IPS DF 4.7 (cell line): Measurements from ENCODE around the gene RNF144A.

Source experiments
- DNase-seq: peaks from one replicate; pipeline ENCODE4 v3.0.0-alpha.2; 2013; ENCODE audit warnings: low spot score; ENCODE audit errors: extremely low read depth

The RNF144A gene

DNA sequence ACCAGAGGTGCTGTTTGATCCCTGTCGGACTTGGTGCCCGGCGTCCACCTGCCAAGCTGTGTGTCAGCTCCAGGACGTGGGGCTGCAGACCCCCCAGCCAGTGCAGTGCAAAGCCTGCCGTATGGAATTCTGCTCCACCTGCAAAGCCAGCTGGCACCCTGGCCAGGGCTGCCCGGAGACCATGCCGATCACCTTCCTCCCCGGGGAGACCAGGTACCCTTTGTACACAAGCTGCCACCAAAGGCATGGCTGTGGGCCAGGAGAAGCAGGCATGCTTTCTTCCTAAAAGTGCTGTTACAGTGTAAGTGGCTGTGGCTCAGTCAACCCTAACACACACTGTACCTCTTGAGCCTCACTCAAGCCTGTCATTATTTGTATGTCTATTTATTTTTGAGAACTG is 103.3 kb downstream of the RNF144A start:
- DNase-seq = no peak

DNA sequence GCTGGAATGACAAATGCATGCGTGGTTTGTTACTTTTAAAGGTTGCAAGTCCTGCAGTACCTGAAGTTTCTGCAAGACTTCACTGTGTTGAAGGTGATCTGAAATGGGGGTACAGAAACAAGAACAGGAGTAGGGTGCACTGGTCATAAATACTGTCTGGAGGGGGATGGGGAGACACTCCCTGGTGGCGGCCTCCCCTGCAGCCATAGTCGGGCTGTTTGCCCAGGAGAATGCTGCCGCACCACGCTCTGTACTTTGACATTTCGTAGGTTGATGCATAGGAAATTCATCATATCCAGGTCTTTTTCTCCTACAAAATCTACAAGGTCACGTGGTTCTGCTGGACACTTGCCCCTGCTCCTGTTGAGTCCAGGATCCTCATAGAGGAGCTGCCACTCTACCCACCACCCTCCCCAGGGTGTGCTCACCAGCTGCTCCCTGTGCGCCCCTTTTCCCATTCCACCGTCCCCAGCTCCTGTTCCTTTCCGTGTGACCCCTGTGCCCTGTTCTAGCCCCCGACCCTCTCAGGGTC is 103.8 kb downstream of the RNF144A start:
- no peak for DNase-seq

DNA sequence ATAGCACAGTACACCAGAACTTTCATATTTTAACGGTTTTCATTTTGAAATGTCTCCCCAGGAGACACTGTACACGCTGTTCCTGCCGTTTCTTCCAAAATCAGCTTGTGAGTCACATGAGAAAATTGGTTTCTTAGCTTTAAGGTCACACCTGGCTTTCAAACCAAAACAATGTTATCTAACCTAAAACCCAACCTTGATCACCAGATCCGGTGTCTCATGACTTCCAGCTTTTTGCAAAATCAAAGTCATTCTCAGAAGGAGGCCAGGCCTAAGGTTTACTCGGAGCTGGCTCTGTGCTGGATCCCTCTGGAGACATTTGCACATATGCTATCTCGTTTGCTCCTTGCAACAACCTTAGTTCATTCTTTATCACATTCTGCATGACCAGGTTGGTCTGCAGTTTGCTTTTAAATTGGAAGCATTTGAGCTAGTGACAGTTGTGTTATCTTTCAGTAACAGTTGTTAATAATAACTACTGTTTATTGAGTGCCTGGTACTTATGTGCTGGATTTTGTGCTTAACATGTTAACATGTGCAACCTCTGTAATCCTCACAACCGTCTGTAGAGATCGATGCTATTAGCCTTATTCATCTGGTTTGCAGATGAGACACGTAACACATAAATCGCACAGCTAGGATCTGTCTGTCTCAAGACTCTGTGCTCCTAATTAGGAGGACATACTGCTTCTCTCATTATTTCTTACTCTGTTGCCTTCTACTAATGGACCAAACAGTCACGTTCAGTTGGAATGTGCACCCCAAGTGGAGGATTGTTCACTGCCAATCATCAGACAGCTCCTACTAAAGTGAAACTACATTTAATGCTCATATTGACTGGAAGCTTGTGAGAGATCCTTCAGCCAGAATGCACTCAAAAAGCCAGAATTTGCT is 105.5 kb downstream of the RNF144A start:
- no peak for DNase-seq

DNA sequence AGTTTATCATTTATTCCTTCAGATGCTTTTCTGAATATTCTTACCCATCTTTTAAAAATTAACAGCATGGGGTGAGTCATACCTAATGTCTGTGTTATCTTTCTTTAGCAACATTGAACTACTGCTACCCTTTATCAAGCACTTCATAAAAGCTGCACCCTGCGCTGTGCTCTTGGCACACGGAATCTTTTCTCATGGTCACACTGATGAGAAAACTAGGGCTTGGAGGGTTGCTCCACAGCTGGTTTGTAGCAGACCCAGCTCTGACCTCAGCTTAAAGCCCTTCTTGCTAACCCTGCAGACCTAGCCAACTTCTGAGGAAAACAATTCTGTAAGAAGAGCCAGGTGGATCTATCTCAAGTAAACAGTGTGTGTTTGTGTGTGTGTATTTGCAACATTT is 106.3 kb downstream of the RNF144A start:
- DNase-seq = no peak

DNA sequence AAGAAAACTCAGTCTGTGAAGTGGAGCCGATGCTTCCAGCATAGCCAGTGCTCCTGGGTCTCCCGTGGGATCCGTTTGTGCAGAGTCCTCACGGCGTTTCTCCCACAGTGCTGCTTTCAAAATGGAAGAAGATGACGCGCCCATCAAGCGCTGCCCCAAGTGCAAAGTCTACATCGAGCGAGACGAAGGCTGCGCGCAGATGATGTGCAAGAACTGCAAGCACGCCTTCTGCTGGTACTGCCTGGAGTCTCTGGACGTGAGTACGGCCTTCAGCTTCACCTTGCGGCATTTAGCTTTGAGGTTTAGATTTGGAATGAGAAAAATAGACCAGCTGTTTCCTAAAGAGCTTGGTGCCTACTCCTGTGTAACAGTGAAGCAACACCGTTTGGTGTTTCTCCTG is 107.0 kb downstream of the RNF144A start:
- no peak for DNase-seq

DNA sequence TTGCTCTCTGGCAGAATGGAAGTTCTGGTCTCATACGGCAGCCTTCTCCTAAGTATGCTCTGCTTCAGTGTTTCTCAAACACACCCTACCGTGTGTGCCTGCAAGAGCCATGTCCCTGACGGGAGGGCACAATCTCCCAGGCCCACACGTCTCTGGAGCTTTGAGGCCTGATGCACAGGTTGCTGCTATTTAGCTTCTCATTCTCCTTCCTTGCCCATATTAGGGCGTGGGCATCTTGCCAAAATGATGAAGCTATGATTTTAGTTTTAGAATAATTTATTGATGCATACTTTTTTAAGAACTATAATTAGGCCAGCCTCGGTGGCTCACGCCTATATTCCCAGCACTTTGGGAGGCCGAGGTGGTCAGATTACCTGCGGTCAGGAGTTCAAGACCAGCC is 107.9 kb downstream of the RNF144A start:
- DNase-seq = no peak

DNA sequence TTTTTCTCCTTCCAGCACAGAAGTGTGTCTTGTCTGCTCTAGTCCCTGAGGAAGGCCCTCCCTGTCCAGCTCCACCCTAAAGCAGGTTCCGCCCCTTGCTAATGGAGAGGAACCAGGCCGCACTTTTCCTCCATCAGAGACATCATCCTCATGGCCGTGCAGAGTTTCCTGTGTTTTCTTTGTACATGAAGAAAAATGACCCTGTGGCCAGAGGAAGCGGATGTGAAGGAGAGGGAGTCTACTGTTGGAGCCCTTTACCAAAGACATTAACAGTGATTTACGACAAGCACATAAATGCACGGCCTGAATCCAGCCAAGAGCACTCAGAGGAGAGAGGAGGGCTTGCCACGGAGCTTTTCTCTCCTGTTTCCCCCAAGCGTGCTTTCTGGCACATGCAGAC is 109.5 kb downstream of the RNF144A start:
- DNase-seq = no peak

DNA sequence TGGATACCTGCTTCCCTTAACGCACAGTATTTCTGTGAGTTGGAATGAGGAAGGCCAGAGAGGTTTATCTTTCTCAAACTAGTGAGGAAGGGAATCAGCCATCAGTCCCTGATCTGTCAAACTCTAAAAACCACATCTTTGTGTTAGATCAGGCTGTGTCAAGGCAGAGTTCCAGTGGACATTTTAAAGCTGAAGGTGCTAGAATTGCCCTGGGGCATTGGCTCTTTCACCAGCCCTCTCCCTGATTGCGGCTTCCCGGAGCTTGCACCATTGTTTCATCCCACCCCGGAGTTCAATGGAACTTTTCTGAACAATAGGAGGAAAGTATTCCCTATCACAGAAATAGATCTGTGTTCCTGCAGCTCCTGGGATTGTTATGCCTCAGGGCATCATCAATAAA is 110.2 kb downstream of the RNF144A start:
- DNase-seq = no peak

DNA sequence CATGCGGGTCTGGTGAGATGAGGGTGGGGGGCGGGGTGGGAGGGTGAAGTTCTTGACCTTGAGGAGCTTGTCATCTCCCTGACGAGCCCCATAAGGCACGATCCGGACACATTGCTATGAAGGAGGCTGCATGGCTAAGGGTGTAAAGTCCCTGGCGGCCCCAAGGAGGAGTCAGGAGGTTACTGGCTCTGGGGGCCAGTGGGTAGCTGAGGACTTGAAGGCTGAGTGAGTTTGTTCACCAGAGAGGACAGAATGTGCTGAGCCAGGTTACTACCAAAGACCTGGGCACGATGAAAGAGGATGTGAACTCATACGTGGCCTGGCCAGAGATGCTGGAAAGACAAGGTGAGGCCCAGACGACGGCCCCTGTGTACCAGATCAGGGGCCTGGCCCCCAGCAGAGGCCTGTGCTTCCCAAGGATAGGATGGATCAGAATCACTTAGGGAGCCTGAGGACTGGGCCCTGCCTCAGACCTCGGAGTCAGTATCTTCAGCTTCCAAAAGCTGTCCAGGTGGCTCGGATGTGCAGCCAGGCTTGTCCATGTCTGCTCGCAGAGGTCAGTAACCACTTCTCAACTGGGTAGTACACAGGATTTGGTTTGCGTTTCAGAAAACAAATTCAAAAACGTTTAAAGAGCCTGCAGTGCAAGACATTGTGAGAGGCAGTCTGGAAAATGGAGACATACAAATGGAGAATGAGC is 110.9 kb downstream of the RNF144A start:
- DNase-seq = no peak

DNA sequence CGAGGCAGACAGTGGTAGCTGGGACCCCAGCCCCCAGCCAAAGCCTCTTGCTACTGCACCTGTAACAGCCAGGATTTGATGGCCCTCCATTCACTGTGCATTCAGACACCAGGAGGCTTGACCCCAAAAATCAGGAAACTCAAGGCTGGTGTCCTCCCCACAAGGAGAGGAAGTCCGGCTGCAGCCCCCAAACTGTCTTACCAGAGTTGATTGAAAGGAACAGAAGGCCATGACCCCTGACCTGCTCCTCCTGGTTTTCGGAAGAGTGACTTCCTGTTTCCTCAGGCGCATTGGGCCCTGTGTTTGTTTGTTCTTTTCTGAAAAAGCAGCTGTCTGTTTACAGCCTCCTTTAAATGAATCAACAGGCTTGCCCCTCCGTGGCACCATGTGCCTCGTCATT is 111.6 kb downstream of the RNF144A start:
- DNase-seq = no peak

DNA sequence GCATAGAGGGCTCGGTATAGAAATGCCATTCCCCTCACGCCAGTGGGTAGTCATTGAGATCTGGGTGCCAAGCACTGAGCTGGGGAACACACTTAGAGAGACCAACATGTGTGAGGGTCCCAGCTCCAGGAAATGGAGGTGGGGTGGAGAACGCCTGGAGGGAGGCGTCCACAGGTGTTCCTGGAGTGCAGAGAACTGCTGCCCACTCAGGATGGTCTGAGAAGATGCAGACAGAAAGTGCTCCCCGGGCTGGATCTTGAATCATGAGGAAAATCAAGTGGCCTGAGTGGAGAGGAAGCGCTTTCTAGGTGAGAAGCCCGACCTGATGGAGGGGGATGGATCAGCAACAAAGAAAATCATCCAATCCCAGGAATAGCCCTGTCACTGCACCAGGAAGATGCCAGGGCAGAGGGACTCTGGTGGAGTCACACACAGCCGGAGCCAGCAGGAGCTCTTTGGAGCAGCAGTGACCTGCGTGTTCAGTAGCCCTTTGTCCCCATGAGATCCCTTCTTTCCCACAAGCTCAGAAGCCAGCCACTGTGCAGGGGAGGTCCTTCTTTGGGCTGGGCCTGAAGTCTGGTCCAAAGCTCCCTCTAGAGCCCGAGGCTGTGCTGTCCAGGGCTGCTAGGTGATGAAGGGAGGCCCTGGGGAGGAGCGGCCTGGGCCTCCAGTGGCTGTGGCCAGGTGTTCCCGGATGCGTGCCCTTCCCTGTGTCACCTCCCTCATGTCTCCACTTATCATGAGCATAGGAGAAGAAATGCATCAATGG is 112.3 kb downstream of the RNF144A start:
- DNase-seq = no peak

DNA sequence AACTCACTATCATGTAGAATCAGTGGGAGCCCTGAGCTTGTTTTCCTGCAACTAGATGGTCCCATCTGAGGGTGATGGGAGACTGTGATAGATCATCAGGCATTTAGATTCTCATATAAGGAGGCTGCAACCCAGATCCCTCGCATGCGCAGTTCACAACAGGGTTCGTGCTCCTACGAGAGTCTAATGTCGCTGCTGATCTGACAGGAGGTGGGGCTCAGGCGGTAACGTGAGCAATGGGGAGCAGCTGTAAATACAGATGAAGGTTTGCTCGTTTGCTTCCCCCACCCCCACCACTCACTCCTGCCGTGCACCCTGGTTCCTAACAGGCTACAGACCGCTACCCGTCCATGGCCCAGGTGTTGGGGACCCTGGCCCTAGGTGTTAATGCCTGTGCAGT is 113.6 kb downstream of the RNF144A start:
- no peak for DNase-seq

DNA sequence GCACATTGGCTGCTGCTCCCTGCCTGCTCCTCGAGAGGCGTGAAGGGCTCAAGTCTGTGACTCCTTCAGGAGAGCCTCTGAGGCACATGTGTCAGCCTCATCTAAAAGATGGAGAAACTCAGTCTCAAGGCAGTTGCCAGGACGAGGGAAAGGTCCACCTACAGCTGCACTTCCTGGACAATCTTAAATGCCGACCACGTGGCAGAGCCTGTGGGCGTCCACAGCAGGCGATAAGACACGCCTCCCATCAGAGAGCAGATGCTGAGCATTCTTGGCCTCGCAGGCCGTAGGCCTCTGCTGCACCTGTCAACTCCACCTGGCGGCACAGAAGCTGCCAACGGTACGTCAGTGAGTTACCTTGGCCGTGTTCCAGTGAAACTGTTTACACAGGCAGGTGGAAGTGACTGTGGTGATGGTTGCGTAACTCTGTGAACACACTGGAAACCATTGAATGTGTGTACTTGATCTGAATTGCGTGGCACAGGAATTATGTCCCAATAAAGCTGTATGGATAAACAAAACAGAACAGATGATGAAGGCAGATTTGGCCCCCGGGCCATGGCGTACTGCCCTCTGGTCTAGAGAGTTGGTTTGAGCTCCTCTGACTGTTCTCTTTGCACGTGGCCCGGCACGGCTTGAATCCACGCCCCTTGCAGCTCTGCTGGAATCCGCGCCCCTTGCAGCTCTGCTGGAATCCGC is 114.5 kb downstream of the RNF144A start:
- DNase-seq = no peak

DNA sequence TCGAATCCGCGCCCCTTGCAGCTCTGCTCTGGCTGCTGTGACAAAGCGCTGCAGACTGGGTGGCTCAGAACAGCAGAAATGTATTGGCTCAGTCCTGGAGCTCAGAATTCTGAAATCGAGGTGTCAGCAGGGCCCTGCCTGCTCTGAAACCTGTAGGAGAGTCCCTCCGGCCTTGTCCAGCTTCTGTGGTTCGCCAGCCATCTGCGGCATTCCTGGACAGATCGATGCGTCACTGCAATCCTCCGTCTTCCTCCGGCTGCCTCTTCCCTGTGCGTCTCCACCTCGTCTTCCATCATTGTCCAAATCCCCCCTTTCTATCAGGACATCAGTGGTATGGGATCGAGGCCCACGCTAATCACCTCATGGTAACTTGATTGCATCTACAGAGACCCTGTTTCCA is 115.2 kb downstream of the RNF144A start:
- DNase-seq = no peak

DNA sequence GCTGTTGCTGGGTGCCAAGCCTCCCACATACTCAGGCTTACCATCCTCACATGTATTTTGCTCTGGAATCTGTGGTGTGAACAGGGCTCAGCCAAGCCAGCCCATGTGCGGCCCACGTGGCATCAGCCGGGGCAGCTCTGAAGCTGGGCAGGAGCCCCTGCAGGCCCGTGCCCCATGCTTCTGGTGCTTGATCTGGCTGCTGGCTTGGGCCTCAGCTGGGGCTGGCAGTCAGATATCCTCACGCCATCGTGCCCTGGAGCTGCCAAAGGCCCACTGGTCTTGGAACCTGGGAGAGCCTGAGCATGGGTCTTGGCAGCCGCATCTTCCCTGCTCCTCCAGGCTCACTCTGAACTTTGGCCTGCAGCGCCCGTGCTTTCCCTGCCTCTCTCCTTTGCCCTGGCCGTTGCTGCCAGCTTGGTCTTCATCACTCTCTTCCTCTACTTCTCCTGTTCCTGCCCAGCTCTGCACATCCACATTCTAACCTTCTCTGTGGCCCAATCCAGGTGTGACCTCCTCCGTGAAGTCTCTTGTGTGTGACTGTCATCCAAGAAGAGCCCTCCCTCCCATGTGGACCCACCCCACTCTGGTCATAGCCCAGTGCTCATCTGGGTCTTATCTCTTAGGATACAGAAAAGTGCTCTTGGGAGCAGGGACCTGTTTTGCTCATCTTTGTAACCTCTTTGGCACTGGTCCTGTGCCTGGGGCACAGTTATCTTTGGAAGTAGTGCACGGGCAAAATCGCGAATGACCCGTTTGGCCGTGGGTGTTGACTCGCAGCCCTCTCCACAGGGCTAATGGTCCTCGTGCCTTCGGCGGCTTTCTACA is 116.1 kb downstream of the RNF144A start:
- no peak for DNase-seq

DNA sequence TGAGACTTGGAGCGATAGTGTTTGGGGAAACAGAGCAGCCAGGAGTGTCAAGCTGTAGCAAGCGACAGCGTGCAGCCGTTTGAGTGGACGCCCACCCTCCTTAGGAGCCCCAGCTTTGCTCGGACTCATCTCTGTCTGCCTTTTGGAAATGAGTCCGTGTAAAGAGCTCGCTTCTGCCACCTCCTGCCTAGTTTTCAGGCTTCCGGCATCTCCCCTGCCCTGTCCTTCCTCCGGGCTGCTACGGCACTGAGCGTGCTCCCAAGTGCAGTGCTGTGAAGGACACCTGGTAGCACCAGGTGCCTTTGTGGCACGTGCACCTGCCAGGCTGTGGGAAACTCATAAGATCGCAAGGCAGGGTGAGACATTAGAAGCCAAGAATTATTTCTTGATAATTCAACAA is 117.1 kb downstream of the RNF144A start:
- DNase-seq = no peak

DNA sequence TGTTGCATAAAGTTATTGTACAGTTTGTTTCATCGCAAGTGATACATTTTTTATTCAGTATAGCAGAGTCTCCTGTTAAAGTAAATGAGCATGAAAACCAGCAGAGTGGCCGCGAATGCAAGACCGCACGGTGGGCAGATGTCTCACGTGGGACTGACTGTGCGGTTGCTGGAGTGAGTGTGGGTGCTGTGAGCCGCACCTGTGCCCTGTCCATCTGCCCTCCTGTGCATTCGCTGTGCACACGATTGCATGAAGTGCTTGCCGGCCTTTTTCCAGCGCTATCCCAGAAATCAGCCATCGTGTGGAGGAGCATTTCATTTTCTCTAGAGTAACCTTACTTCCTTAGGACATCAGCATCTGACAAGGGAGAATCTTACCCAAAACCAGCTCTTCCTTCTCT is 118.7 kb downstream of the RNF144A start:
- DNase-seq = no peak

DNA sequence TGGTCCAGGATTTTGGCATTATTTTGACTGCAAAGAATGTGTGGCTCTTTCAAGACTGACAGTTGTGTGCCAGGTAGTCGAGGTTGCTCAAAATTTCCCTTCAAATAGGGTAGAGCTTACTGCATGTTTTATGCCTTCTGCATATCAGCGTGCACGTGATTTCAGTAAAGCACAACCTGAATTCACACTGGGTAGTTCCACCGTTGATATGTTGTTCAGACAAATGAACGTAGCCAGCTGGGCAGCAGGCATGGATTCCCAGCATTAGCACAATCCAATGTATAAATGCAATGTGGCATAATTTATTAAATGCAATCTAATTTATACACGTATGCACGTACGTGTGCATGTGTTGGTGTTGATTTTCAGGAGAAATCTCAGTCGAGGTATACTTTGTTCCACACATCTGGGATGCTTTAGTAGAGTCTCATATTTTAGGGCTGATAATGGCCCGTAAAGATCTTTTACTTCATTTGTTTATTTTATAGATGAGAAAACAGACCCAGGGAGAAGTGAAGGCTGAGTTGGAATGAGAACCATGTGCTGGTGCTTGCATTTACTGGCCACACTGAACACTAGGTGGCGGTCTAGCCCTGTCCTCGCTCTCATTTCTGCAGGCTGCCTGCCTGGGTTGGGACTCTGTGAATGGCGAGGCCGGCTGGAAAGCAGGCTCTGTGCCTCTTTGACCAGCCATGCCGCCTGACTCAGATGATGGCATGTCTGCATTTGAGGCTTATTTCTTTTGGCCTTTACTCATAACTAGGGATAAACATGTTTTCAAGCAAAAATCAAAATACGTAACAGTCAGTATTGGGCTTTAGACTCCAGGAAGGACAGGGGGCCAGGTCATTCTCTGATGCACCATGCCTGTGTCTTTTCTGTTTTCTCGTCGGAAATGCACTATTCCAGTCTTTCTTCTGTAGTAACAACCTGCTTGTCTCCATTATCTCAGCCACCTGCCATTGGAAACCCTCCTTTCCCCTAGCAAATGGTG is 120.4 kb downstream of the RNF144A start:
- DNase-seq = peak; percentile 53

DNA sequence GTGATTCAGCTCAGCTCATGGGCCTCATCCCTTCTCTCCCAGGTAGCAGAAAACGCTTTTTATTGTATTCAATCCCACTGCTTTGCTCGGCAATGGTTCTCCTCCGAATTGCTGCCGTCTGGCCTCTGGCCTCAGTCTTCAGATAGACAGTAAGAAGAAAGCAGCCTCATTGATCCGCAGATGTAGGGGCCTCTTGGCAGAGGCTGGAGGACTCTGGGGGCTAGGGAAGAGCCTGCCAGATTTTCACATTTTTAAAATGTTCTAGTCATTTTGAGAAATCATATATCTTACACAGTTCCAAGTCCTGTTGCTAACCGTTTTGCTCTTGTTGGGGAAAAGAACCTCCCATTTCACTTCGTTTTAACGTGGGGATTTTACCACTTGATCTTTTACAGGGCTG is 123.3 kb downstream of the RNF144A start:
- no peak for DNase-seq
